HepG2 (cell line): ENCODE results near the gene EPHA5. TPM values are rescaled to one million over a fixed set of nuclear protein-coding genes. Genes with fewer than 3 reads are reported as not detected.

Experiments used
- ATAC-seq: fragments of 200-7000 bp; cut with Tn5 transposase; 3 replicates; pipeline ENCODE4 v1.9.1; 2020; ENCODE audit warnings: mild to moderate bottlenecking, moderate library complexity
- BruUV-seq: library from RNA; stranded (reverse); fragments of 400-500 nt; replicated peaks from 2 replicates; lab custom pipeline; 2021; lab: Mats Ljungman, UMichigan
- CTCF ChIA-PET: fragments of 300-600 bp; formaldehyde crosslinking; extraction: SDS; loops from one replicate; lab custom pipeline; 2021; ENCODE audit warnings: low total read pairs, inconsistent platforms, low intra/inter-chr PET ratio; lab: Yijun Ruan, JAX
- POLR2A ChIA-PET: fragments of 350-600 bp; sonication (Branson Sonifier 250); formaldehyde crosslinking; loops from one replicate; lab custom pipeline; 2020; ENCODE audit warnings: antibody characterized with exemption, inconsistent platforms; lab: Yijun Ruan, JAX
- DNase-seq: peaks from one replicate; pipeline ENCODE4 v3.0.0-alpha.2; 2015; ENCODE audit warnings: low spot score
- FAIRE-seq: peaks from 3 replicates; lab custom pipeline; 2011; peaks lifted over from hg19 to GRCh38; lab: Jason Lieb, UNC
- H2AFZ ChIP-seq: one replicate; pipeline ENCODE4 v1.6.1; 2011; ENCODE audit warnings: low read length, inconsistent platforms
- H3K27ac ChIP-seq: fragments of 300-600 bp; 3 replicates; pipeline ENCODE4 v1.8.0; 2011; ENCODE audit warnings: mixed run types, mild to moderate bottlenecking, mixed read lengths, low read length, inconsistent platforms; ENCODE audit not compliant: insufficient read depth; ENCODE audit errors: extremely low read length
- H3K27me3 ChIP-seq, 2 experiments: fragments of 200-600 bp in 1 of 2; 2 replicates in 1 of 2; 3 replicates in 1 of 2; pipeline versions ENCODE4 v1.6.0 to v1.8.0; 2011; ENCODE audit warnings: low read length in 2 of 2, mild to moderate bottlenecking in 2 of 2, moderate library complexity in 2 of 2, inconsistent platforms in 1 of 2; ENCODE audit not compliant: insufficient read depth in 2 of 2, control insufficient read depth in 1 of 2
- H3K36me3 ChIP-seq, 2 experiments: fragments of 200-600 bp in 1 of 2; replicated peaks in 1 of 2; 2 replicates in 1 of 2; 3 replicates in 1 of 2; pipeline versions ENCODE4 v1.5.1 to v1.8.0; 2011; ENCODE audit warnings: low read length in 2 of 2, inconsistent platforms in 1 of 2; ENCODE audit not compliant: insufficient read depth in 2 of 2, control insufficient read depth in 1 of 2
- H3K4me1 ChIP-seq: 2 replicates; pipeline ENCODE4 v1.5.1; 2012; ENCODE audit warnings: low read length, inconsistent platforms; ENCODE audit not compliant: insufficient read depth
- H3K4me2 ChIP-seq: 2 replicates; pipeline ENCODE4 v1.6.0; 2011; ENCODE audit warnings: low read depth, low read length, inconsistent platforms
- H3K4me3 ChIP-seq, 3 experiments: fragments of 200-600 bp in 1 of 3; sonication (generic), shearing (Covaris generic) in 1 of 3; replicated peaks in 1 of 3; 2 replicates each; pipeline ENCODE4 v1.5.1; 2011 to 2016; ENCODE audit warnings: low read length in 3 of 3, inconsistent platforms in 2 of 3, low read depth in 2 of 3, mild to moderate bottlenecking in 2 of 3, control low read depth in 1 of 3, mixed read lengths in 1 of 3; ENCODE audit not compliant: insufficient read depth in 1 of 3
- H3K79me2 ChIP-seq: one replicate; pipeline ENCODE4 v1.6.1; 2011; ENCODE audit warnings: low read length, inconsistent platforms; ENCODE audit not compliant: insufficient read depth
- H3K9ac ChIP-seq: 2 replicates; pipeline ENCODE4 v1.6.0; 2011; ENCODE audit warnings: mild to moderate bottlenecking, low read depth, low read length, inconsistent platforms; ENCODE audit not compliant: insufficient read depth
- H3K9me3 ChIP-seq: 2 replicates; pipeline ENCODE4 v1.5.1; 2012; ENCODE audit warnings: mild to moderate bottlenecking, low read length
- H4K20me1 ChIP-seq: 2 replicates; pipeline ENCODE4 v1.6.0; 2011; ENCODE audit warnings: inconsistent platforms, mild to moderate bottlenecking, low read length, moderate library complexity; ENCODE audit not compliant: insufficient read depth
- CBX5 ChIP-seq: sonication (generic); formaldehyde crosslinking; IDR thresholded peaks from 2 replicates; pipeline ENCODE4 v1.4.0; 2020; ENCODE audit warnings: missing genetic modification reagents, borderline replicate concordance
- HNF4G ChIP-seq, 2 experiments: sonication (generic) in 1 of 2; formaldehyde crosslinking in 1 of 2; IDR thresholded peaks; 2 replicates each; pipeline versions ENCODE4 v1.4.0 to v1.6.1; 2011 to 2020; ENCODE audit warnings: borderline replicate concordance in 2 of 2, low read depth in 2 of 2, mild to moderate bottlenecking in 2 of 2, low read length in 1 of 2, missing genetic modification reagents in 1 of 2, moderate library complexity in 1 of 2
- MED13 ChIP-seq: sonication (generic); formaldehyde crosslinking; IDR thresholded peaks from 2 replicates; pipeline ENCODE4 v1.5.0; 2020; ENCODE audit warnings: missing genetic modification reagents
- ZNF317 ChIP-seq: sonication (generic); formaldehyde crosslinking; IDR thresholded peaks from 2 replicates; pipeline ENCODE4 v1.5.0; 2020; ENCODE audit warnings: mild to moderate bottlenecking, missing genetic modification reagents
- ZNF44 ChIP-seq: sonication (generic); formaldehyde crosslinking; IDR thresholded peaks from 2 replicates; pipeline ENCODE4 v1.5.1; 2020; ENCODE audit warnings: mild to moderate bottlenecking, missing genetic modification reagents
- ZNF746 ChIP-seq: sonication (generic); formaldehyde crosslinking; IDR thresholded peaks from 2 replicates; pipeline ENCODE4 v1.8.0; 2022; ENCODE audit warnings: mild to moderate bottlenecking, missing genetic modification reagents
- in situ Hi-C: cut with HindIII; loops from 2 replicates; pipeline ENCODE4 v1.10.0; 2017; ENCODE audit warnings: low pct_unique_long_range_greater_than_20kb; ENCODE audit not compliant: extremely low pct_ligation_motif_present
- intact Hi-C: fragments of 100-400 bp; cut with micrococcal nuclease; formaldehyde crosslinking; loops from one replicate; pipeline ENCODE4 v1.10.0; 2022; ENCODE audit not compliant: unreplicated experiment
- polyA plus RNA-seq, 8 experiments: library from polyadenylated mRNA; depleted of rRNA in 3 of 8; stranded (reverse) in 7 of 8; unstranded in 1 of 8; fragments of >200 nt; fragmentation: Illumina TruSeq in 4 of 8; extraction: Trizol in 4 of 8; gene quantifications; 2 replicates each; pipeline versions ENCODE4 v1.2.1 to v1.2.3, GENCODE V29; 2011 to 2016; ENCODE audit warnings: low read depth in 4 of 8, missing spikeins in 1 of 8, mixed read lengths in 1 of 8; ENCODE audit not compliant: insufficient read depth in 1 of 8
- total RNA-seq, 5 experiments: library from RNA; depleted of rRNA; stranded (reverse); fragments of >200 nt; fragmentation: Illumina TruSeq; extraction: Trizol; gene quantifications; 2 replicates each; pipeline ENCODE4 v1.2.3, GENCODE V29; 2016; ENCODE audit warnings: low read depth in 1 of 5
- TF ChIP-seq, protein P1 (sequence below): sonication (generic); formaldehyde crosslinking; IDR thresholded peaks from 2 replicates; pipeline ENCODE4 v1.4.0; 2020; ENCODE audit warnings: missing genetic modification reagents
- TF ChIP-seq, protein P2 (sequence below): sonication (generic); formaldehyde crosslinking; IDR thresholded peaks from one replicate; pipeline ENCODE4 v1.5.1; 2020; ENCODE audit warnings: mild to moderate bottlenecking, missing genetic modification reagents; ENCODE audit errors: not compliant biosample characterization
- TF ChIP-seq, protein P3 (sequence below): sonication (generic); formaldehyde crosslinking; conservative IDR thresholded peaks from 2 replicates; pipeline ENCODE4 v1.4.0; 2020; ENCODE audit warnings: missing genetic modification reagents
- TF ChIP-seq, protein P4 (sequence below): sonication (generic); formaldehyde crosslinking; IDR thresholded peaks from 2 replicates; pipeline ENCODE4 v1.5.0; 2020; ENCODE audit warnings: missing genetic modification reagents

EPHA5 gene
- total and polyA plus RNA-seq, 2 of the 13 experiments (the other 11 are each of a cell fraction or from before 2014, with no cell fraction given), result not detected

DNA sequence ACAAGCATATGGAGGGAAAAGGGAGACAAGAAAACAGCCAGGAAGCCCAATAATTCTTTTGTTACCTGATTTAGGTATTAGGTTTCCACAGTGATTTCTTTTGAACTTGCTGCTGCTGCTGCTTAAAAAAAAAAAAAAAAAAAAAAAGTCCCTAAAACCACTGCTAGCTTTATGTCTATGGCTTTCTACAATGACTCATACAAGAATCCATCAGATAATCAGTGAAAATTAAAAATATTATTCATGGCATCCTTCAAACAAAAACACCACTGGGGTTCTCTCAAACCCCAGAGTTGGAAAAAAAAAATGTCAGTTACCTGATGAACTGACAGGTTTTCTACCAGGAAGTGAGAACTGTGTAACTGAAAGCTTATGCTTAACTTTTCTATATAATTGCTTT lies 14.3 kb downstream of the EPHA5 start:
- H3K4me3 ChIP-seq, result no peak overlapping the region
- no peaks in the 10 kb centered on the region for H3K36me3 ChIP-seq
- no peaks in the 10 kb centered on the region for H4K20me1 ChIP-seq
- no peak overlapping the region for H3K27ac ChIP-seq
- no peaks in the 10 kb centered on the region for H3K4me1 ChIP-seq
- ChIA-PET POLR2A (no interaction called here), CTCF (no interaction called here)
- in situ Hi-C loops, result no loop called here
- H3K4me2 ChIP-seq, result no peak overlapping the region
- no peak overlapping the region for H3K9ac ChIP-seq
- no TSS peak for BruUV-seq
- H2AFZ ChIP-seq, result no peak overlapping the region
- DNase-seq, result no peak
- no peak for FAIRE-seq
- H3K79me2 ChIP-seq, result no peaks in the 10 kb centered on the region
- ATAC-seq, result no peak
- H3K9me3 ChIP-seq, result no peaks in the 10 kb centered on the region
- intact Hi-C loops, result no loop called here
- H3K27me3 ChIP-seq, result no peaks in the 10 kb centered on the region; a peak in 1 of 5 replicates
- TF ChIP-seq ZNF317 (CRISPR knock-in tag), result no peak
- TF ChIP-seq, protein P1, sequence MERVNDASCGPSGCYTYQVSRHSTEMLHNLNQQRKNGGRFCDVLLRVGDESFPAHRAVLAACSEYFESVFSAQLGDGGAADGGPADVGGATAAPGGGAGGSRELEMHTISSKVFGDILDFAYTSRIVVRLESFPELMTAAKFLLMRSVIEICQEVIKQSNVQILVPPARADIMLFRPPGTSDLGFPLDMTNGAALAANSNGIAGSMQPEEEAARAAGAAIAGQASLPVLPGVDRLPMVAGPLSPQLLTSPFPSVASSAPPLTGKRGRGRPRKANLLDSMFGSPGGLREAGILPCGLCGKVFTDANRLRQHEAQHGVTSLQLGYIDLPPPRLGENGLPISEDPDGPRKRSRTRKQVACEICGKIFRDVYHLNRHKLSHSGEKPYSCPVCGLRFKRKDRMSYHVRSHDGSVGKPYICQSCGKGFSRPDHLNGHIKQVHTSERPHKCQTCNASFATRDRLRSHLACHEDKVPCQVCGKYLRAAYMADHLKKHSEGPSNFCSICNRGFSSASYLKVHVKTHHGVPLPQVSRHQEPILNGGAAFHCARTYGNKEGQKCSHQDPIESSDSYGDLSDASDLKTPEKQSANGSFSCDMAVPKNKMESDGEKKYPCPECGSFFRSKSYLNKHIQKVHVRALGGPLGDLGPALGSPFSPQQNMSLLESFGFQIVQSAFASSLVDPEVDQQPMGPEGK (CRISPR knock-in tag), result no peak
- TF ChIP-seq, protein P2, sequence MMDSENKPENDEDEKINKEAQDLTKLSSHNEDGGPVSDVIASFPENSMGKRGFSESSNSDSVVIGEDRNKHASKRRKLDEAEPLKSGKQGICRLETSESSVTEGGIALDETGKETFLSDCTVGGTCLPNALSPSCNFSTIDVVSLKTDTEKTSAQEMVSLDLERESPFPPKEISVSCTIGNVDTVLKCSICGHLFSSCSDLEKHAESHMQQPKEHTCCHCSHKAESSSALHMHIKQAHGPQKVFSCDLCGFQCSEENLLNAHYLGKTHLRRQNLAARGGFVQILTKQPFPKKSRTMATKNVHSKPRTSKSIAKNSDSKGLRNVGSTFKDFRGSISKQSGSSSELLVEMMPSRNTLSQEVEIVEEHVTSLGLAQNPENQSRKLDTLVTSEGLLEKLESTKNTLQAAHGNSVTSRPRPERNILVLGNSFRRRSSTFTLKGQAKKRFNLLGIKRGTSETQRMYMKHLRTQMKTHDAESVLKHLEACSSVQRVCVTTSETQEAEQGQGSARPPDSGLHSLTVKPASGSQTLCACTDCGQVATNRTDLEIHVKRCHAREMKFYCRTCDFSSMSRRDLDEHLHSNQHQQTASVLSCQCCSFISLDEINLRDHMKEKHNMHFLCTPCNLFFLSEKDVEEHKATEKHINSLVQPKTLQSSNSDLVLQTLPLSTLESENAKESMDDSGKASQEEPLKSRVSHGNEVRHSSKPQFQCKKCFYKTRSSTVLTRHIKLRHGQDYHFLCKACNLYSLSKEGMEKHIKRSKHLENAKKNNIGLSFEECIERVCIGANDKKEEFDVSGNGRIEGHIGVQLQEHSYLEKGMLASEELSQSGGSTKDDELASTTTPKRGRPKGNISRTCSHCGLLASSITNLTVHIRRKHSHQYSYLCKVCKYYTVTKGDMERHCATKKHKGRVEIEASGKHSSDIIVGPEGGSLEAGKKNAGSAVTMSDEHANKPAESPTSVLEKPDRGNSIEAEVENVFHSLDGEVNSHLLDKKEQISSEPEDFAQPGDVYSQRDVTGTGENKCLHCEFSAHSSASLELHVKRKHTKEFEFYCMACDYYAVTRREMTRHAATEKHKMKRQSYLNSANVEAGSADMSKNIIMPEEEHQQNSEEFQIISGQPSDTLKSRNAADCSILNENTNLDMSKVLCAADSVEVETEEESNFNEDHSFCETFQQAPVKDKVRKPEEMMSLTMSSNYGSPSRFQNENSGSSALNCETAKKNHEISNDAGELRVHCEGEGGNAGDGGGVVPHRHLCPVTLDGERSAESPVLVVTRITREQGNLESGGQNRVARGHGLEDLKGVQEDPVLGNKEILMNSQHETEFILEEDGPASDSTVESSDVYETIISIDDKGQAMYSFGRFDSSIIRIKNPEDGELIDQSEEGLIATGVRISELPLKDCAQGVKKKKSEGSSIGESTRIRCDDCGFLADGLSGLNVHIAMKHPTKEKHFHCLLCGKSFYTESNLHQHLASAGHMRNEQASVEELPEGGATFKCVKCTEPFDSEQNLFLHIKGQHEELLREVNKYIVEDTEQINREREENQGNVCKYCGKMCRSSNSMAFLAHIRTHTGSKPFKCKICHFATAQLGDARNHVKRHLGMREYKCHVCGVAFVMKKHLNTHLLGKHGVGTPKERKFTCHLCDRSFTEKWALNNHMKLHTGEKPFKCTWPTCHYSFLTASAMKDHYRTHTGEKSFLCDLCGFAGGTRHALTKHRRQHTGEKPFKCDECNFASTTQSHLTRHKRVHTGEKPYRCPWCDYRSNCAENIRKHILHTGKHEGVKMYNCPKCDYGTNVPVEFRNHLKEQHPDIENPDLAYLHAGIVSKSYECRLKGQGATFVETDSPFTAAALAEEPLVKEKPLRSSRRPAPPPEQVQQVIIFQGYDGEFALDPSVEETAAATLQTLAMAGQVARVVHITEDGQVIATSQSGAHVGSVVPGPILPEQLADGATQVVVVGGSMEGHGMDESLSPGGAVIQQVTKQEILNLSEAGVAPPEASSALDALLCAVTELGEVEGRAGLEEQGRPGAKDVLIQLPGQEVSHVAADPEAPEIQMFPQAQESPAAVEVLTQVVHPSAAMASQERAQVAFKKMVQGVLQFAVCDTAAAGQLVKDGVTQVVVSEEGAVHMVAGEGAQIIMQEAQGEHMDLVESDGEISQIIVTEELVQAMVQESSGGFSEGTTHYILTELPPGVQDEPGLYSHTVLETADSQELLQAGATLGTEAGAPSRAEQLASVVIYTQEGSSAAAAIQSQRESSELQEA (CRISPR knock-in tag), result no peak
- TF ChIP-seq, protein P3, sequence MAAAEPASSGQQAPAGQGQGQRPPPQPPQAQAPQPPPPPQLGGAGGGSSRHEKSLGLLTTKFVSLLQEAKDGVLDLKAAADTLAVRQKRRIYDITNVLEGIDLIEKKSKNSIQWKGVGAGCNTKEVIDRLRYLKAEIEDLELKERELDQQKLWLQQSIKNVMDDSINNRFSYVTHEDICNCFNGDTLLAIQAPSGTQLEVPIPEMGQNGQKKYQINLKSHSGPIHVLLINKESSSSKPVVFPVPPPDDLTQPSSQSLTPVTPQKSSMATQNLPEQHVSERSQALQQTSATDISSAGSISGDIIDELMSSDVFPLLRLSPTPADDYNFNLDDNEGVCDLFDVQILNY, result no peak
- TF ChIP-seq, protein P4, sequence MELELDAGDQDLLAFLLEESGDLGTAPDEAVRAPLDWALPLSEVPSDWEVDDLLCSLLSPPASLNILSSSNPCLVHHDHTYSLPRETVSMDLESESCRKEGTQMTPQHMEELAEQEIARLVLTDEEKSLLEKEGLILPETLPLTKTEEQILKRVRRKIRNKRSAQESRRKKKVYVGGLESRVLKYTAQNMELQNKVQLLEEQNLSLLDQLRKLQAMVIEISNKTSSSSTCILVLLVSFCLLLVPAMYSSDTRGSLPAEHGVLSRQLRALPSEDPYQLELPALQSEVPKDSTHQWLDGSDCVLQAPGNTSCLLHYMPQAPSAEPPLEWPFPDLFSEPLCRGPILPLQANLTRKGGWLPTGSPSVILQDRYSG (CRISPR knock-in tag), result no peak
- TF ChIP-seq ZNF44, result no peak
- TF ChIP-seq HNF4G (IDR thresholded peaks at IDR 0.05; ENCODE audit: borderline replicate concordance, low read depth, low read length), result no peak
- TF ChIP-seq HNF4G (CRISPR knock-in tag; IDR thresholded peaks at IDR 0.05; ENCODE audit: borderline replicate concordance, low read depth), result no peak
- no peak for TF ChIP-seq CBX5
- TF ChIP-seq MED13 (CRISPR knock-in tag), result no peak
- no peak for TF ChIP-seq ZNF746 (CRISPR knock-in tag)
